CD14-positive monocyte (primary cell): ENCODE data around the gene ANO9. TPM values are rescaled to one million over a fixed set of nuclear protein-coding genes. Genes with fewer than 3 reads are reported as not detected.

Experiments
- DNase-seq, 3 donors: peaks; one replicate each; pipeline ENCODE4 v3.0.0-alpha.2; 2011 to 2022
- H2AFZ ChIP-seq: 2 replicates; pipeline ENCODE4 v1.6.0; 2012; ENCODE audit warnings: mild to moderate bottlenecking, low read depth, low read length, inconsistent platforms; ENCODE audit not compliant: insufficient read depth, poor library complexity, severe bottlenecking
- H3K27ac ChIP-seq, 2 donors: 1 replicate in 1 of 2; 2 replicates in 1 of 2; pipeline ENCODE4 v1.5.1; 2012 to 2013; ENCODE audit warnings: low read length in 2 of 2, control low read depth in 1 of 2, inconsistent platforms in 1 of 2, low read depth in 1 of 2, mild to moderate bottlenecking in 1 of 2
- H3K27me3 ChIP-seq, 2 donors: one replicate each; pipeline versions ENCODE4 v1.6.0 to v1.6.1; 2011 to 2013; ENCODE audit warnings: low read length in 2 of 2; ENCODE audit not compliant: control insufficient read depth in 2 of 2, insufficient read depth in 2 of 2
- H3K36me3 ChIP-seq, 2 donors: replicated peaks in 1 of 2; 1 replicate in 1 of 2; 2 replicates in 1 of 2; pipeline versions ENCODE4 v1.5.1 to v1.6.1; 2012 to 2013; ENCODE audit warnings: low read length in 2 of 2, control low read depth in 1 of 2, inconsistent platforms in 1 of 2, mild to moderate bottlenecking in 1 of 2; ENCODE audit not compliant: insufficient read depth in 2 of 2, control insufficient read depth in 1 of 2
- H3K4me1 ChIP-seq, 2 donors: 1 replicate in 1 of 2; 2 replicates in 1 of 2; pipeline versions ENCODE4 v1.5.1 to v1.6.1; 2012 to 2013; ENCODE audit warnings: low read length in 2 of 2, control low read depth in 1 of 2, inconsistent platforms in 1 of 2, mild to moderate bottlenecking in 1 of 2, moderate library complexity in 1 of 2; ENCODE audit not compliant: insufficient read depth in 2 of 2, control insufficient read depth in 1 of 2
- H3K4me2 ChIP-seq: replicated peaks from 2 replicates; pipeline ENCODE3; 2012; ENCODE audit warnings: low read length, moderate library complexity, mild to moderate bottlenecking; ENCODE audit not compliant: poor library complexity, severe bottlenecking; ENCODE audit errors: extremely low read depth
- H3K4me3 ChIP-seq, 3 experiments: fragments of 200-600 bp in 1 of 3; sonication (generic) in 1 of 3; replicated peaks in 1 of 3; 1 replicate in 2 of 3; 2 replicates in 1 of 3; pipeline ENCODE4 v1.5.1; 2011 to 2013; ENCODE audit warnings: low read length in 3 of 3, mild to moderate bottlenecking in 3 of 3, control low read depth in 2 of 3, low read depth in 2 of 3, inconsistent platforms in 1 of 3, moderate library complexity in 1 of 3
- H3K79me2 ChIP-seq: 2 replicates; pipeline ENCODE4 v1.6.0; 2012; ENCODE audit warnings: mild to moderate bottlenecking, control low read depth, inconsistent platforms, low read length, moderate library complexity; ENCODE audit not compliant: insufficient read depth
- H3K9ac ChIP-seq: 2 replicates; pipeline ENCODE4 v1.6.0; 2017; ENCODE audit warnings: low read length, mild to moderate bottlenecking; ENCODE audit not compliant: insufficient read depth, poor library complexity, severe bottlenecking
- H3K9me3 ChIP-seq, 2 donors: replicated peaks in 1 of 2; 1 replicate in 1 of 2; 2 replicates in 1 of 2; pipeline versions ENCODE4 v1.5.1 to v1.6.1; 2012 to 2013; ENCODE audit warnings: low read length in 2 of 2, control low read depth in 1 of 2; ENCODE audit not compliant: control insufficient read depth in 1 of 2, insufficient read depth in 1 of 2
- H4K20me1 ChIP-seq: 2 replicates; pipeline ENCODE4 v1.6.0; 2012; ENCODE audit warnings: mild to moderate bottlenecking, low read length, control low read depth, moderate library complexity; ENCODE audit not compliant: insufficient read depth
- H3K27ac Mint-ChIP-seq, 7 donors: one replicate each; pipeline ENCODE4 v1.8.0; 2020; ENCODE audit warnings: mild to moderate bottlenecking in 7 of 7, mixed read lengths in 7 of 7, moderate library complexity in 6 of 7, inconsistent platforms in 2 of 7
- H3K27me3 Mint-ChIP-seq, 3 donors: one replicate each; pipeline ENCODE4 v1.8.0; 2021 to 2022; ENCODE audit warnings: low read depth in 3 of 3, mild to moderate bottlenecking in 3 of 3, mixed read lengths in 3 of 3, moderate library complexity in 3 of 3, inconsistent platforms in 1 of 3
- H3K36me3 Mint-ChIP-seq, 2 donors: one replicate each; pipeline ENCODE4 v1.8.0; 2020; ENCODE audit warnings: mixed read lengths in 2 of 2, inconsistent platforms in 1 of 2, mild to moderate bottlenecking in 1 of 2
- H3K4me1 Mint-ChIP-seq: one replicate; pipeline ENCODE4 v1.8.0; 2020; ENCODE audit warnings: mild to moderate bottlenecking, mixed read lengths
- H3K4me3 Mint-ChIP-seq, 2 donors: one replicate each; pipeline ENCODE4 v1.8.0; 2020; ENCODE audit warnings: mild to moderate bottlenecking in 2 of 2, mixed read lengths in 2 of 2, moderate library complexity in 1 of 2
- H3K9me3 Mint-ChIP-seq, 7 donors: one replicate each; pipeline ENCODE4 v1.8.0; 2020 to 2022; ENCODE audit warnings: mixed read lengths in 7 of 7, mild to moderate bottlenecking in 6 of 7, moderate library complexity in 6 of 7, inconsistent platforms in 2 of 7
- CTCF ChIP-seq: fragments of 200-600 bp; IDR thresholded peaks from one replicate; pipeline ENCODE4 v1.8.0; 2022; ENCODE audit warnings: antibody characterized with exemption, mild to moderate bottlenecking
- WGBS: methylation state at CpG from one replicate; pipeline ENCODE4 v1.1.5; 2013; ENCODE audit warnings: missing lambda C conversion rate; ENCODE audit not compliant: insufficient coverage; 5-methylcytosine and 5-hydroxymethylcytosine counted together
- intact Hi-C, 2 donors: fragments of 100-400 bp; cut with micrococcal nuclease; formaldehyde crosslinking; loops; one replicate each; pipeline versions ENCODE4 v1.15.0 to v1.15.1; 2023
- polyA plus RNA-seq, 3 donors: library from polyadenylated mRNA; depleted of rRNA in 1 of 3; unstranded in 2 of 3; stranded (reverse) in 1 of 3; fragments of 300-500 nt in 2 of 3; fragments of >200 nt in 1 of 3; fragmentation: Illumina TruSeq in 2 of 3; gene quantifications; 1 replicate in 2 of 3; 2 replicates in 1 of 3; pipeline ENCODE4 v1.2.3, GENCODE V29; 2012 to 2021

ANO9 gene
- polyA plus RNA-seq, 3 donors = 0.18 to 0.24 TPM; not detected in 1

- no peaks in the 10 kb centered on the region for H3K36me3 ChIP-seq
- Mint-ChIP-seq H3K36me3 (no peaks in the 10 kb centered on the region), H3K4me1 (no peaks in the 10 kb centered on the region), H3K4me3 (no peak overlapping the region), H3K9me3 (peaks cover 3 to 20% (median 7%) of the 10 kb centered on the region in 7 donors), H3K27ac (no peak overlapping the region), H3K27me3 (peaks cover 11 to 15% (median 13%) of the 10 kb centered on the region in 3 donors)
- H3K4me1 ChIP-seq = no peaks in the 10 kb centered on the region
- intact Hi-C loops = no loop called here
- H3K9me3 ChIP-seq = peaks cover 0 to 19% of the 10 kb centered on the region in 2 donors
- WGBS = 98% methylated on average over 18 of the region's 23 CpGs
- peaks cover 0 to 9% of the 10 kb centered on the region in 2 donors for H3K27me3 ChIP-seq
- no peaks in the 10 kb centered on the region for H4K20me1 ChIP-seq
- no peak overlapping the region for H3K27ac ChIP-seq
- no peak overlapping the region for H2AFZ ChIP-seq
- H3K4me2 ChIP-seq = no peak overlapping the region
- no peak for TF ChIP-seq CTCF
- no peak overlapping the region for H3K4me3 ChIP-seq
- no peak for DNase-seq
- no peak overlapping the region for H3K9ac ChIP-seq
- no peaks in the 10 kb centered on the region for H3K79me2 ChIP-seq
Observed at GRCh38 chr11:380491-380890, 61.3 kb downstream of the ANO9 start.

GRCh38 chr11:380095-380480, 61.7 kb downstream of the ANO9 start:
- intact Hi-C loops = no loop called here
- 96% methylated on average over 32 of the region's 35 CpGs for WGBS
- Mint-ChIP-seq H3K36me3 (no peaks in the 10 kb centered on the region), H3K27me3 (peaks cover 11 to 15% (median 13%) of the 10 kb centered on the region in 3 donors), H3K27ac (no peak overlapping the region), H3K4me1 (no peaks in the 10 kb centered on the region), H3K4me3 (no peak overlapping the region), H3K9me3 (peaks cover 6 to 22% (median 8%) of the 10 kb centered on the region in 7 donors)
- Histone ChIP-seq H3K9ac (no peak overlapping the region), H3K4me1 (no peaks in the 10 kb centered on the region), H3K79me2 (no peaks in the 10 kb centered on the region), H3K36me3 (no peaks in the 10 kb centered on the region), H3K27me3 (peaks cover 0 to 9% of the 10 kb centered on the region in 2 donors), H3K9me3 (peaks cover 0 to 23% of the 10 kb centered on the region in 2 donors), H2AFZ (no peak overlapping the region), H3K4me2 (no peak overlapping the region), H3K4me3 (no peak overlapping the region), H3K27ac (no peak overlapping the region), H4K20me1 (no peaks in the 10 kb centered on the region)
- no peak for TF ChIP-seq CTCF
- no peak for DNase-seq
